GM23338 (cell line): ENCODE data around the gene SUN3. TPM values are rescaled to one million over a fixed set of nuclear protein-coding genes. Genes with fewer than 3 reads are reported as not detected.
"Not testable (repeated sequence)": the region's sequence is repeated elsewhere in the genome, so short reads cannot be mapped to it uniquely, and the experiment has no call there.

ENCODE experiments used
- ATAC-seq: fragments of 200-7000 bp; cut with Tn5 transposase; 3 replicates; pipeline ENCODE4 v1.9.1; 2020
- DNase-seq: peaks from one replicate; pipeline ENCODE4 v3.0.0-alpha.2; 2015; ENCODE audit warnings: low spot score
- H2AFZ ChIP-seq: fragments of 200-600 bp; sonication (generic); 2 replicates; pipeline ENCODE4 v1.8.0; 2016; ENCODE audit warnings: antibody characterized with exemption, mild to moderate bottlenecking, moderate library complexity
- H3F3A ChIP-seq: fragments of 200-600 bp; sonication (generic); replicated peaks from 2 replicates; pipeline ENCODE4 v1.8.0; 2017; ENCODE audit warnings: antibody characterized with exemption, mixed run types, low read depth
- H3K27ac ChIP-seq: fragments of 200-600 bp; sonication (generic); 2 replicates; pipeline ENCODE4 v1.6.1; 2016; ENCODE audit warnings: low read depth
- H3K27me3 ChIP-seq: fragments of 200-600 bp; sonication (generic); 2 replicates; pipeline ENCODE4 v1.8.0; 2016; ENCODE audit warnings: mild to moderate bottlenecking, mixed run types, moderate library complexity; ENCODE audit not compliant: insufficient read depth
- H3K36me3 ChIP-seq: fragments of 200-600 bp; sonication (generic); 2 replicates; pipeline ENCODE4 v1.8.0; 2016; ENCODE audit warnings: mild to moderate bottlenecking; ENCODE audit not compliant: insufficient read depth
- H3K4me1 ChIP-seq: fragments of 200-600 bp; sonication (generic); 2 replicates; pipeline ENCODE4 v1.8.0; 2016; ENCODE audit warnings: mild to moderate bottlenecking, moderate library complexity; ENCODE audit not compliant: insufficient read depth
- H3K4me2 ChIP-seq: fragments of 200-600 bp; sonication (generic); 2 replicates; pipeline ENCODE4 v1.7.1; 2017; ENCODE audit warnings: mixed run types
- H3K4me3 ChIP-seq: fragments of 200-600 bp; sonication (generic); 2 replicates; pipeline ENCODE4 v1.6.1; 2016; ENCODE audit warnings: mixed run types
- H3K79me2 ChIP-seq: fragments of 200-600 bp; sonication (generic); replicated peaks from 2 replicates; pipeline ENCODE4 v1.8.0; 2017; ENCODE audit warnings: mild to moderate bottlenecking; ENCODE audit not compliant: insufficient read depth
- H3K9me2 ChIP-seq: fragments of 200-600 bp; sonication (generic); 2 replicates; pipeline ENCODE4 v1.8.0; 2017; ENCODE audit not compliant: insufficient read depth
- H4K20me1 ChIP-seq: fragments of 200-600 bp; sonication (generic); replicated peaks from 2 replicates; pipeline ENCODE4 v1.8.0; 2017; ENCODE audit warnings: mild to moderate bottlenecking; ENCODE audit not compliant: insufficient read depth
- H3K27ac Mint-ChIP-seq: 2 replicates; pipeline ENCODE4 v1.8.0; 2020; ENCODE audit warnings: inconsistent platforms, mild to moderate bottlenecking, moderate library complexity, mixed read lengths
- H3K27me3 Mint-ChIP-seq: 3 replicates; pipeline ENCODE4 v1.8.0; 2022; ENCODE audit warnings: low read depth, mild to moderate bottlenecking, moderate library complexity, mixed read lengths, inconsistent platforms; ENCODE audit not compliant: insufficient read depth, poor library complexity
- H3K36me3 Mint-ChIP-seq: 3 replicates; pipeline ENCODE4 v1.8.0; 2021; ENCODE audit warnings: low read depth, mild to moderate bottlenecking, inconsistent platforms, moderate library complexity, mixed read lengths
- H3K4me1 Mint-ChIP-seq: 3 replicates; pipeline ENCODE4 v1.8.0; 2020; ENCODE audit warnings: mild to moderate bottlenecking, inconsistent platforms, mixed read lengths
- H3K4me3 Mint-ChIP-seq: 3 replicates; pipeline ENCODE4 v1.8.0; 2021; ENCODE audit warnings: moderate library complexity, mild to moderate bottlenecking, inconsistent platforms, mixed read lengths
- H3K9me3 Mint-ChIP-seq: 3 replicates; pipeline ENCODE4 v1.8.0; 2020; ENCODE audit warnings: moderate library complexity, mild to moderate bottlenecking, inconsistent platforms, mixed read lengths
- CREB1 ChIP-seq: fragments of 250-450 bp; sonication (Bioruptor Pico); IDR thresholded peaks from 2 replicates; pipeline ENCODE4 v1.5.0; 2020; ENCODE audit warnings: low read depth, mild to moderate bottlenecking, moderate library complexity
- EZH2 ChIP-seq: fragments of 200-600 bp; sonication (generic); IDR thresholded peaks from one replicate; pipeline ENCODE4 v1.8.0; 2017; ENCODE audit warnings: antibody characterized with exemption, mild to moderate bottlenecking, low read depth; ENCODE audit not compliant: unreplicated experiment
- JUNB ChIP-seq: IDR thresholded peaks from one replicate; pipeline ENCODE4 v1.6.1; 2016; ENCODE audit warnings: antibody characterized with exemption; ENCODE audit not compliant: unreplicated experiment
- NANOG ChIP-seq: IDR thresholded peaks from 2 replicates; pipeline ENCODE4 v1.6.1; 2016; ENCODE audit warnings: antibody characterized with exemption, borderline replicate concordance
- POLR2AphosphoS5 ChIP-seq: IDR thresholded peaks from 2 replicates; pipeline ENCODE4 v1.6.1; 2016; ENCODE audit warnings: antibody characterized with exemption, low read depth
- STAT1 ChIP-seq: IDR thresholded peaks from one replicate; pipeline ENCODE4 v1.6.1; 2016; ENCODE audit warnings: antibody characterized with exemption; ENCODE audit not compliant: unreplicated experiment
- ZNF114 ChIP-seq: fragments of 250-450 bp; sonication (Bioruptor Pico); IDR thresholded peaks from 2 replicates; pipeline ENCODE4 v1.5.0; 2020; ENCODE audit warnings: mild to moderate bottlenecking, moderate library complexity
- ZNF331 ChIP-seq: fragments of 250-450 bp; sonication (Bioruptor Pico); IDR thresholded peaks from 2 replicates; pipeline ENCODE4 v1.5.0; 2020; ENCODE audit warnings: low read depth, mild to moderate bottlenecking, moderate library complexity
- polyA plus RNA-seq: library from polyadenylated mRNA; unstranded; fragments of >200 nt; fragmentation: Nextera tagmentation; extraction: Ambion mirVana; gene quantifications from 2 replicates; pipeline ENCODE4 v1.2.1, GENCODE V29; 2016
- total RNA-seq: library from RNA; depleted of rRNA; stranded (reverse); fragments of >200 nt; shearing (Covaris generic); gene quantifications from 2 replicates; pipeline ENCODE4 v1.2.3, GENCODE V29; 2014
- TF ChIP-seq, protein P1 (sequence below): IDR thresholded peaks from one replicate; pipeline ENCODE4 v1.6.1; 2018; ENCODE audit warnings: antibody characterized with exemption; ENCODE audit not compliant: unreplicated experiment
- TF ChIP-seq, protein P2 (sequence below): IDR thresholded peaks from 2 replicates; pipeline ENCODE4 v1.6.1; 2016; ENCODE audit warnings: antibody characterized with exemption
- TF ChIP-seq, protein P3 (sequence below), 2 experiments: fragments of 200-600 bp in 1 of 2; sonication (generic) in 1 of 2; conservative IDR thresholded peaks; 2 replicates each; pipeline versions ENCODE4 v1.5.1 to v1.6.1; 2016 to 2017; ENCODE audit warnings: antibody characterized with exemption in 2 of 2, low read depth in 2 of 2, mild to moderate bottlenecking in 2 of 2, moderate library complexity in 1 of 2

Gene SUN3
- total and polyA plus RNA-seq, 2 experiments from 2014 or later: 0.52 TPM; not detected in 1

DNA sequence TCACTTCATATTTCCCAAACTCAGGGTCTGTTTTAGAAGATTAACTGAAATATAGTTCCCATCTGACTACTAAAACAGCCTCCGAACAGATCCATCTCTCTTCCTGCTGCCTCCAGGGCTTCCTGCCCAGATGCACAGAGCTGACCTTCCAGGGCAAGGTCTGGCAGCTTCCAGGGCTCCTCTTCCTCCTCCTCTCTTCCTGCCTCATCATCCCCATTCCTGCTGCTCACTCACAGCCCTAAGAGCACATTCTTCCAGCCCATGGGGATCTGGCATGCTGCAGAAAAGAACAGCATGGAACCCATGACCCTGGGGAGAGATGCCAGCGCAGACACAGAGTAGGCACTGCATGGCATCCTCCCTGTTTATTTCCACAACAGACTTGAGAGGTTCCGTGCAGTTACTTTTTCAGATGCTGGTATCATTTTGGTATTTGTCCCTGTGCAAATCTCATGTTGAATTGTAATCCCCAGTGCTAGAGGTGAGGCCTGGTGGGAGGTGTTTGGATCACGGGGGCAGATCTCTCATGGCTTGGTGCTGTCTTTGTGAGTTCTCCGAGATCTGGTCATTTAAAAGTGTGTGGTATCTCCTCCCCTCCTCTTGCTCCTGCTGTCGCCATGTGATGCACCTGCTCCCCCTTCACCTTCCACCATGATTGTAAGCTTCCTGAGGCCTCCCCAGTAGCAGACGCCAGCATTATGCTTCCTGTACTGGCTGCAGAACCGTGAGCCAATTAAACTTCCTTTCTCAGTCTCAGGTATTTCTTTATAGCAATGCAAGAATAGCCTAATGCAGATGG lies 85.0 kb downstream of the SUN3 start:
- Mint-ChIP-seq H3K9me3 (no peaks in the 10 kb centered on the region), H3K4me3 (no peak overlapping the region), H3K36me3 (no peaks in the 10 kb centered on the region), H3K4me1 (peaks cover 24% of the 10 kb centered on the region), H3K27me3 (peaks cover 12% of the 10 kb centered on the region), H3K27ac (no peak overlapping the region)
- H2AFZ ChIP-seq: no peak overlapping the region
- no peak overlapping the region for H3K4me2 ChIP-seq
- ATAC-seq (no peak), DNase-seq (no peak)
- H3K4me3 ChIP-seq: no peak overlapping the region
- H3K27me3 ChIP-seq: no peaks in the 10 kb centered on the region
- H4K20me1 ChIP-seq: no peaks in the 10 kb centered on the region
- peaks cover 18% of the 10 kb centered on the region for H3K4me1 ChIP-seq
- no peaks in the 10 kb centered on the region for H3K79me2 ChIP-seq
- H3K36me3 ChIP-seq: no peaks in the 10 kb centered on the region
- no peaks in the 10 kb centered on the region for H3K9me2 ChIP-seq
- H3F3A ChIP-seq: no peaks in the 10 kb centered on the region
- H3K27ac ChIP-seq: no peak overlapping the region
- TF ChIP-seq CREB1 (CRISPR knock-in tag) (no peak), STAT1 (no peak), ZNF114 (CRISPR knock-in tag) (no peak), ZNF331 (no peak), POLR2AphosphoS5 (no peak), NANOG (no peak), EZH2 (no peak), JUNB (no peak)
- TF ChIP-seq, protein P1, sequence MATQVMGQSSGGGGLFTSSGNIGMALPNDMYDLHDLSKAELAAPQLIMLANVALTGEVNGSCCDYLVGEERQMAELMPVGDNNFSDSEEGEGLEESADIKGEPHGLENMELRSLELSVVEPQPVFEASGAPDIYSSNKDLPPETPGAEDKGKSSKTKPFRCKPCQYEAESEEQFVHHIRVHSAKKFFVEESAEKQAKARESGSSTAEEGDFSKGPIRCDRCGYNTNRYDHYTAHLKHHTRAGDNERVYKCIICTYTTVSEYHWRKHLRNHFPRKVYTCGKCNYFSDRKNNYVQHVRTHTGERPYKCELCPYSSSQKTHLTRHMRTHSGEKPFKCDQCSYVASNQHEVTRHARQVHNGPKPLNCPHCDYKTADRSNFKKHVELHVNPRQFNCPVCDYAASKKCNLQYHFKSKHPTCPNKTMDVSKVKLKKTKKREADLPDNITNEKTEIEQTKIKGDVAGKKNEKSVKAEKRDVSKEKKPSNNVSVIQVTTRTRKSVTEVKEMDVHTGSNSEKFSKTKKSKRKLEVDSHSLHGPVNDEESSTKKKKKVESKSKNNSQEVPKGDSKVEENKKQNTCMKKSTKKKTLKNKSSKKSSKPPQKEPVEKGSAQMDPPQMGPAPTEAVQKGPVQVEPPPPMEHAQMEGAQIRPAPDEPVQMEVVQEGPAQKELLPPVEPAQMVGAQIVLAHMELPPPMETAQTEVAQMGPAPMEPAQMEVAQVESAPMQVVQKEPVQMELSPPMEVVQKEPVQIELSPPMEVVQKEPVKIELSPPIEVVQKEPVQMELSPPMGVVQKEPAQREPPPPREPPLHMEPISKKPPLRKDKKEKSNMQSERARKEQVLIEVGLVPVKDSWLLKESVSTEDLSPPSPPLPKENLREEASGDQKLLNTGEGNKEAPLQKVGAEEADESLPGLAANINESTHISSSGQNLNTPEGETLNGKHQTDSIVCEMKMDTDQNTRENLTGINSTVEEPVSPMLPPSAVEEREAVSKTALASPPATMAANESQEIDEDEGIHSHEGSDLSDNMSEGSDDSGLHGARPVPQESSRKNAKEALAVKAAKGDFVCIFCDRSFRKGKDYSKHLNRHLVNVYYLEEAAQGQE: no peak
- TF ChIP-seq, protein P2, sequence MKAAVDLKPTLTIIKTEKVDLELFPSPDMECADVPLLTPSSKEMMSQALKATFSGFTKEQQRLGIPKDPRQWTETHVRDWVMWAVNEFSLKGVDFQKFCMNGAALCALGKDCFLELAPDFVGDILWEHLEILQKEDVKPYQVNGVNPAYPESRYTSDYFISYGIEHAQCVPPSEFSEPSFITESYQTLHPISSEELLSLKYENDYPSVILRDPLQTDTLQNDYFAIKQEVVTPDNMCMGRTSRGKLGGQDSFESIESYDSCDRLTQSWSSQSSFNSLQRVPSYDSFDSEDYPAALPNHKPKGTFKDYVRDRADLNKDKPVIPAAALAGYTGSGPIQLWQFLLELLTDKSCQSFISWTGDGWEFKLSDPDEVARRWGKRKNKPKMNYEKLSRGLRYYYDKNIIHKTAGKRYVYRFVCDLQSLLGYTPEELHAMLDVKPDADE: no peak
- TF ChIP-seq, protein P3, sequence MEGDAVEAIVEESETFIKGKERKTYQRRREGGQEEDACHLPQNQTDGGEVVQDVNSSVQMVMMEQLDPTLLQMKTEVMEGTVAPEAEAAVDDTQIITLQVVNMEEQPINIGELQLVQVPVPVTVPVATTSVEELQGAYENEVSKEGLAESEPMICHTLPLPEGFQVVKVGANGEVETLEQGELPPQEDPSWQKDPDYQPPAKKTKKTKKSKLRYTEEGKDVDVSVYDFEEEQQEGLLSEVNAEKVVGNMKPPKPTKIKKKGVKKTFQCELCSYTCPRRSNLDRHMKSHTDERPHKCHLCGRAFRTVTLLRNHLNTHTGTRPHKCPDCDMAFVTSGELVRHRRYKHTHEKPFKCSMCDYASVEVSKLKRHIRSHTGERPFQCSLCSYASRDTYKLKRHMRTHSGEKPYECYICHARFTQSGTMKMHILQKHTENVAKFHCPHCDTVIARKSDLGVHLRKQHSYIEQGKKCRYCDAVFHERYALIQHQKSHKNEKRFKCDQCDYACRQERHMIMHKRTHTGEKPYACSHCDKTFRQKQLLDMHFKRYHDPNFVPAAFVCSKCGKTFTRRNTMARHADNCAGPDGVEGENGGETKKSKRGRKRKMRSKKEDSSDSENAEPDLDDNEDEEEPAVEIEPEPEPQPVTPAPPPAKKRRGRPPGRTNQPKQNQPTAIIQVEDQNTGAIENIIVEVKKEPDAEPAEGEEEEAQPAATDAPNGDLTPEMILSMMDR (conservative IDR thresholded peaks at IDR 0.05; ENCODE audit: low read depth in 2 of 2): no peak

DNA sequence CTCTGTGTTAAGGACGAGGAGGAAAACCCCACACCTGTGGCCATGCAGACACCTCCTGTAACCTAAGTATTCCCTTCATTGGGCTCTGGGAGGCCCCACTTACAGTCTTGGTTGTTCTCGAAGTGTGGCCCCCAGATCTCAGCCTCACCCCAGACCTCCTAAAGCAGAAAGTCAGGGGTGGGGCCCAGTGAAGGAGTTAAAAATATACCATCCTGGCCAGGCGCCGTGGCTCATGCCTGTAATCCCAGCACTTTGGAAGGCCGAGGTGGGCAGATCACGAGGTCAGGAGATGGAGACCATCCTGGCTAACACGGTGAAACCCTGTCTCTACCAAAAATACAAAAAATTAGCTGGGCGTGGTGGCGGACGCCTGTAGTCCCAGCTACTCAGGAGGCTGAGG lies 86.3 kb downstream of the SUN3 start:
- Histone ChIP-seq H3K4me1 (peaks cover 18% of the 10 kb centered on the region), H3K4me2 (0 out of 2 replicates have a peak overlapping the region, but pooled peaks have one; percentile 38)
- not testable (repeated sequence) for H3K9me2 ChIP-seq, H4K20me1 ChIP-seq, H3K27ac ChIP-seq, H3K4me3 Mint-ChIP-seq, H3K27me3 ChIP-seq, H3K36me3 Mint-ChIP-seq, H3K79me2 ChIP-seq, H3K27ac Mint-ChIP-seq, H3K9me3 Mint-ChIP-seq, DNase-seq, H3F3A ChIP-seq, H2AFZ ChIP-seq, H3K4me3 ChIP-seq, H3K36me3 ChIP-seq, ATAC-seq
- Mint-ChIP-seq H3K4me1 (peaks cover 25% of the 10 kb centered on the region), H3K27me3 (peaks cover 12% of the 10 kb centered on the region)
